ENCODE data around the gene LPXN. TPM values are rescaled to one million over a fixed set of nuclear protein-coding genes. Genes with fewer than 3 reads are reported as not detected.

The LPXN gene
- total and polyA plus RNA-seq, 10 of the 15 experiments (the other 5 are each of a cell fraction or from before 2014, with no cell fraction given): 131 to 349 (median 201) TPM

DNA sequence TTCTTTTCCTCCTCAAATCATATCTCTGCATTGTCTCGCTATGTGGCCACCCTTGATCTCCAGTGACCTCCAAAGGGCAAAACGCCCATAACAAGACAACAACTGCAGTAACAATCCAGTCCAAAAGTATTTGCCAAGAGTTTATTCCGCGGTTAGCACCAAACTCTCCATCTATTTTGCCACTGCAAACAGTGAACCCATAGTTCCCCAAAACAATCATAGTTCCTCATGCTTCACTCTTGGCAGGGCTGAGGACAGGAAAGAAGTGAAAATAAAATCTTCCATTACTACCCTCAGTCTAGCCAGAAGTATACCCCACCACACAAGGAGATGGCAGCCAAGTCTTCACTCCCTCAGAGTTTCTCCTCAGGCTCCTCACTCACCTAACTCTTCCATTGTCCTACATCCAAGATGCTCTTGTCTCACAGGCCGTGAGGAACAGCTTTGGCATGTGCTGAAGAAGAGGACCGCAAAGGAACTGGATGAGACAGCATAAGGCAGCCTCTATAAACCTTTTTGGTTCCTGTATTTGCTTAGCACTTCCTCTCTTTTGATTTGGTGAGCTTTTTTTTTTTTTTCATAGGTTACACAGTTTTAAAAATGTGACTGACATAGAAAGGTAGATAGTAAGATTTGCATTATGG is at the start of gene LPXN (continued):
- TF ChIP-seq EP300 (IDR thresholded peaks at IDR 0.05; ENCODE audit: borderline replicate concordance in 1 of 2, control insufficient read depth in 1 of 2, low read depth in 2 of 2, low read length in 2 of 2) (0 out of 4 replicates have a peak, but pooled peaks of 1 of the 2 experiments have one; percentile 28), PAX5 (IDR thresholded peaks at IDR 0.05; ENCODE audit: borderline replicate concordance, low read depth, low read length) (no peak), MTA2 (IDR thresholded peaks at IDR 0.05; ENCODE audit: low read depth) (no peak), TAF1 (IDR thresholded peaks at IDR 0.05; ENCODE audit: borderline replicate concordance, low read depth, low read length) (peak; percentile 89), RUNX3 (IDR thresholded peaks at IDR 0.05; ENCODE audit: low read length) (peak; percentile 87), NR2F1 (conservative IDR thresholded peaks at IDR 0.05) (peak; percentile 53), EED (IDR thresholded peaks at IDR 0.05; ENCODE audit: low read depth) (peak; percentile 80), TCF12 (IDR thresholded peaks at IDR 0.05; ENCODE audit: low read depth, low read length) (no peak), ZNF622 (IDR thresholded peaks at IDR 0.05) (no peak), SP1 (IDR thresholded peaks at IDR 0.05; ENCODE audit: low read depth, low read length) (peak; percentile 6), ZNF384 (IDR thresholded peaks at IDR 0.05; ENCODE audit: borderline replicate concordance, low read depth, low read length) (peak; percentile 96), MYB (IDR thresholded peaks at IDR 0.05; ENCODE audit: borderline replicate concordance, low read depth, low read length) (no peak), POLR2A (IDR thresholded peaks at IDR 0.05; ENCODE audit: low read depth, low read length) (peak; percentile 94), JUND (IDR thresholded peaks at IDR 0.05; ENCODE audit: low read depth, low read length) (no peak), SUZ12 (IDR thresholded peaks at IDR 0.05; ENCODE audit: unreplicated experiment) (no peak), RFX5 (IDR thresholded peaks at IDR 0.05; ENCODE audit: low read depth, low read length) (no peak), SREBF1 (IDR thresholded peaks at IDR 0.05; ENCODE audit: low read length) (no peak), NR2C1 (IDR thresholded peaks at IDR 0.05) (no peak), RAD21 (IDR thresholded peaks at IDR 0.05; ENCODE audit: insufficient read depth, low read depth, low read length) (peak; percentile 61), POLR2AphosphoS2 (IDR thresholded peaks at IDR 0.05; ENCODE audit: low read depth, low read length) (peak; percentile 90)
- TF ChIP-seq, protein P1, sequence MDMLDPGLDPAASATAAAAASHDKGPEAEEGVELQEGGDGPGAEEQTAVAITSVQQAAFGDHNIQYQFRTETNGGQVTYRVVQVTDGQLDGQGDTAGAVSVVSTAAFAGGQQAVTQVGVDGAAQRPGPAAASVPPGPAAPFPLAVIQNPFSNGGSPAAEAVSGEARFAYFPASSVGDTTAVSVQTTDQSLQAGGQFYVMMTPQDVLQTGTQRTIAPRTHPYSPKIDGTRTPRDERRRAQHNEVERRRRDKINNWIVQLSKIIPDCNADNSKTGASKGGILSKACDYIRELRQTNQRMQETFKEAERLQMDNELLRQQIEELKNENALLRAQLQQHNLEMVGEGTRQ (IDR thresholded peaks at IDR 0.05; ENCODE audit: borderline replicate concordance, low read depth, low read length): no peak
- TF ChIP-seq, protein P2, sequence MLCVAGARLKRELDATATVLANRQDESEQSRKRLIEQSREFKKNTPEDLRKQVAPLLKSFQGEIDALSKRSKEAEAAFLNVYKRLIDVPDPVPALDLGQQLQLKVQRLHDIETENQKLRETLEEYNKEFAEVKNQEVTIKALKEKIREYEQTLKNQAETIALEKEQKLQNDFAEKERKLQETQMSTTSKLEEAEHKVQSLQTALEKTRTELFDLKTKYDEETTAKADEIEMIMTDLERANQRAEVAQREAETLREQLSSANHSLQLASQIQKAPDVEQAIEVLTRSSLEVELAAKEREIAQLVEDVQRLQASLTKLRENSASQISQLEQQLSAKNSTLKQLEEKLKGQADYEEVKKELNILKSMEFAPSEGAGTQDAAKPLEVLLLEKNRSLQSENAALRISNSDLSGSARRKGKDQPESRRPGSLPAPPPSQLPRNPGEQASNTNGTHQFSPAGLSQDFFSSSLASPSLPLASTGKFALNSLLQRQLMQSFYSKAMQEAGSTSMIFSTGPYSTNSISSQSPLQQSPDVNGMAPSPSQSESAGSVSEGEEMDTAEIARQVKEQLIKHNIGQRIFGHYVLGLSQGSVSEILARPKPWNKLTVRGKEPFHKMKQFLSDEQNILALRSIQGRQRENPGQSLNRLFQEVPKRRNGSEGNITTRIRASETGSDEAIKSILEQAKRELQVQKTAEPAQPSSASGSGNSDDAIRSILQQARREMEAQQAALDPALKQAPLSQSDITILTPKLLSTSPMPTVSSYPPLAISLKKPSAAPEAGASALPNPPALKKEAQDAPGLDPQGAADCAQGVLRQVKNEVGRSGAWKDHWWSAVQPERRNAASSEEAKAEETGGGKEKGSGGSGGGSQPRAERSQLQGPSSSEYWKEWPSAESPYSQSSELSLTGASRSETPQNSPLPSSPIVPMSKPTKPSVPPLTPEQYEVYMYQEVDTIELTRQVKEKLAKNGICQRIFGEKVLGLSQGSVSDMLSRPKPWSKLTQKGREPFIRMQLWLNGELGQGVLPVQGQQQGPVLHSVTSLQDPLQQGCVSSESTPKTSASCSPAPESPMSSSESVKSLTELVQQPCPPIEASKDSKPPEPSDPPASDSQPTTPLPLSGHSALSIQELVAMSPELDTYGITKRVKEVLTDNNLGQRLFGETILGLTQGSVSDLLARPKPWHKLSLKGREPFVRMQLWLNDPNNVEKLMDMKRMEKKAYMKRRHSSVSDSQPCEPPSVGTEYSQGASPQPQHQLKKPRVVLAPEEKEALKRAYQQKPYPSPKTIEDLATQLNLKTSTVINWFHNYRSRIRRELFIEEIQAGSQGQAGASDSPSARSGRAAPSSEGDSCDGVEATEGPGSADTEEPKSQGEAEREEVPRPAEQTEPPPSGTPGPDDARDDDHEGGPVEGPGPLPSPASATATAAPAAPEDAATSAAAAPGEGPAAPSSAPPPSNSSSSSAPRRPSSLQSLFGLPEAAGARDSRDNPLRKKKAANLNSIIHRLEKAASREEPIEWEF (IDR thresholded peaks at IDR 0.05; ENCODE audit: insufficient replicate concordance, low read depth, low read length): no peak
- TF ChIP-seq, protein P3, sequence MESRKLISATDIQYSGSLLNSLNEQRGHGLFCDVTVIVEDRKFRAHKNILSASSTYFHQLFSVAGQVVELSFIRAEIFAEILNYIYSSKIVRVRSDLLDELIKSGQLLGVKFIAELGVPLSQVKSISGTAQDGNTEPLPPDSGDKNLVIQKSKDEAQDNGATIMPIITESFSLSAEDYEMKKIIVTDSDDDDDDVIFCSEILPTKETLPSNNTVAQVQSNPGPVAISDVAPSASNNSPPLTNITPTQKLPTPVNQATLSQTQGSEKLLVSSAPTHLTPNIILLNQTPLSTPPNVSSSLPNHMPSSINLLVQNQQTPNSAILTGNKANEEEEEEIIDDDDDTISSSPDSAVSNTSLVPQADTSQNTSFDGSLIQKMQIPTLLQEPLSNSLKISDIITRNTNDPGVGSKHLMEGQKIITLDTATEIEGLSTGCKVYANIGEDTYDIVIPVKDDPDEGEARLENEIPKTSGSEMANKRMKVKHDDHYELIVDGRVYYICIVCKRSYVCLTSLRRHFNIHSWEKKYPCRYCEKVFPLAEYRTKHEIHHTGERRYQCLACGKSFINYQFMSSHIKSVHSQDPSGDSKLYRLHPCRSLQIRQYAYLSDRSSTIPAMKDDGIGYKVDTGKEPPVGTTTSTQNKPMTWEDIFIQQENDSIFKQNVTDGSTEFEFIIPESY (IDR thresholded peaks at IDR 0.05): no peak

All from GM12878 (cell line).